Liver (tissue), 9 donors: ENCODE results near the gene PCDH9. TPM values are rescaled to one million over a fixed set of nuclear protein-coding genes. Genes with fewer than 3 reads are reported as not detected.

Experiments
- DNase-seq: peaks from one replicate; pipeline ENCODE4 v3.0.0-alpha.2; 2017; ENCODE audit warnings: low spot score
- H3K27ac ChIP-seq, 2 donors: one replicate each; pipeline ENCODE4 v1.7.0; 2013; ENCODE audit warnings: inconsistent platforms in 2 of 2, low read length in 2 of 2, control low read depth in 1 of 2, low read depth in 1 of 2, mild to moderate bottlenecking in 1 of 2
- H3K27me3 ChIP-seq, 4 donors: one replicate each; pipeline versions ENCODE4 v1.6.1 to v1.7.0; 2013; ENCODE audit warnings: low read length in 3 of 4, inconsistent platforms in 1 of 4, mild to moderate bottlenecking in 1 of 4, moderate library complexity in 1 of 4; ENCODE audit not compliant: control insufficient read depth in 4 of 4, insufficient read depth in 4 of 4
- H3K36me3 ChIP-seq, 4 donors: one replicate each; pipeline versions ENCODE4 v1.6.1 to v1.7.0; 2013; ENCODE audit warnings: low read length in 3 of 4, mild to moderate bottlenecking in 3 of 4, low read depth in 1 of 4, moderate library complexity in 1 of 4; ENCODE audit not compliant: control insufficient read depth in 4 of 4, insufficient read depth in 3 of 4
- H3K4me1 ChIP-seq, 4 donors: one replicate each; pipeline versions ENCODE4 v1.6.1 to v1.7.0; 2013; ENCODE audit warnings: low read length in 3 of 4, mild to moderate bottlenecking in 3 of 4, moderate library complexity in 1 of 4; ENCODE audit not compliant: control insufficient read depth in 4 of 4, insufficient read depth in 4 of 4
- H3K4me3 ChIP-seq, 3 donors: one replicate each; pipeline versions ENCODE4 v1.6.1 to v1.7.0; 2013; ENCODE audit warnings: low read length in 3 of 3, control low read depth in 1 of 3, low read depth in 1 of 3, mild to moderate bottlenecking in 1 of 3
- H3K9ac ChIP-seq, 2 donors: one replicate each; pipeline ENCODE4 v1.7.0; 2013; ENCODE audit warnings: low read length in 2 of 2, mild to moderate bottlenecking in 2 of 2, moderate library complexity in 2 of 2, control low read depth in 1 of 2, low read depth in 1 of 2
- H3K9me3 ChIP-seq, 4 donors: one replicate each; pipeline versions ENCODE4 v1.6.1 to v1.7.0; 2013; ENCODE audit warnings: low read length in 3 of 4; ENCODE audit not compliant: control insufficient read depth in 4 of 4
- FOXA1 ChIP-seq: IDR thresholded peaks from 2 replicates; pipeline ENCODE4 v1.6.1; 2016; ENCODE audit warnings: antibody characterized with exemption
- FOXA2 ChIP-seq: IDR thresholded peaks from 2 replicates; pipeline ENCODE4 v1.6.1; 2016; ENCODE audit warnings: antibody characterized with exemption
- GABPA ChIP-seq, 2 donors: IDR thresholded peaks in 1 of 2; conservative IDR thresholded peaks in 1 of 2; 2 replicates each; pipeline ENCODE4 v1.6.1; 2016; ENCODE audit warnings: antibody characterized with exemption in 2 of 2, mild to moderate bottlenecking in 1 of 2, moderate library complexity in 1 of 2
- HNF4A ChIP-seq, 2 donors: conservative IDR thresholded peaks; 2 replicates each; pipeline ENCODE4 v1.6.1; 2016; ENCODE audit warnings: antibody characterized with exemption in 2 of 2, mild to moderate bottlenecking in 2 of 2
- HNF4G ChIP-seq: IDR thresholded peaks from 2 replicates; pipeline ENCODE4 v1.6.1; 2016; ENCODE audit warnings: antibody characterized with exemption
- JUND ChIP-seq, 2 donors: IDR thresholded peaks; 2 replicates each; pipeline ENCODE4 v1.6.1; 2016; ENCODE audit warnings: antibody characterized with exemption in 2 of 2
- NR2F2 ChIP-seq: IDR thresholded peaks from 2 replicates; pipeline ENCODE4 v1.6.1; 2016; ENCODE audit warnings: antibody characterized with exemption
- RAD21 ChIP-seq, 2 donors: IDR thresholded peaks; 2 replicates each; pipeline ENCODE4 v1.6.1; 2016; ENCODE audit warnings: antibody characterized with exemption in 2 of 2, mild to moderate bottlenecking in 2 of 2
- RXRA ChIP-seq, 2 donors: IDR thresholded peaks; 2 replicates each; pipeline ENCODE4 v1.6.1; 2017 to 2018; ENCODE audit warnings: antibody characterized with exemption in 2 of 2, mild to moderate bottlenecking in 1 of 2
- SP1 ChIP-seq: IDR thresholded peaks from 2 replicates; pipeline ENCODE4 v1.6.1; 2018; ENCODE audit warnings: antibody characterized with exemption, mild to moderate bottlenecking
- TAF1 ChIP-seq: conservative IDR thresholded peaks from 2 replicates; pipeline ENCODE4 v1.6.1; 2016; ENCODE audit warnings: antibody characterized with exemption, mild to moderate bottlenecking
- YY1 ChIP-seq: IDR thresholded peaks from 2 replicates; pipeline ENCODE4 v1.6.1; 2016; ENCODE audit warnings: antibody characterized with exemption, mild to moderate bottlenecking
- polyA plus RNA-seq, 2 donors: library from polyadenylated mRNA; stranded (reverse) in 1 of 2; unstranded in 1 of 2; fragments of 200-250 nt in 1 of 2; fragments of >200 nt in 1 of 2; fragmentation: Nextera tagmentation in 1 of 2; extraction: Ambion mirVana in 1 of 2; gene quantifications; one replicate each; pipeline versions ENCODE4 v1.2.1 to v1.2.3, GENCODE V29; 2013 to 2015
- total RNA-seq, 2 donors: library from RNA; depleted of rRNA; stranded (reverse); fragments of >200 nt; gene quantifications; one replicate each; pipeline ENCODE4 v1.2.3, GENCODE V29; 2014
- TF ChIP-seq, protein P1 (sequence below): IDR thresholded peaks from 2 replicates; pipeline ENCODE4 v1.6.1; 2016; ENCODE audit warnings: antibody characterized with exemption
- TF ChIP-seq, protein P2 (sequence below): IDR thresholded peaks from 2 replicates; pipeline ENCODE4 v1.6.1; 2016; ENCODE audit warnings: antibody characterized with exemption
- TF ChIP-seq, protein P3 (sequence below): IDR thresholded peaks from 2 replicates; pipeline ENCODE4 v1.6.1; 2016; ENCODE audit warnings: antibody characterized with exemption
- TF ChIP-seq, protein P4 (sequence below): fragments of 150-350 bp; IDR thresholded peaks from 2 replicates; pipeline ENCODE4 v1.5.1; 2017; ENCODE audit warnings: improper control_type of control experiment, low read depth, low read length; ENCODE audit not compliant: missing input control
- donor health status: healthy.
- donor health status: healthy.
- donor health status: healthy.
- donor health status: healthy.
- donor health status: healthy.

Gene PCDH9
- total and polyA plus RNA-seq, 4 donors, result 0.90 to 4.0 (median 2.2) TPM

DNA sequence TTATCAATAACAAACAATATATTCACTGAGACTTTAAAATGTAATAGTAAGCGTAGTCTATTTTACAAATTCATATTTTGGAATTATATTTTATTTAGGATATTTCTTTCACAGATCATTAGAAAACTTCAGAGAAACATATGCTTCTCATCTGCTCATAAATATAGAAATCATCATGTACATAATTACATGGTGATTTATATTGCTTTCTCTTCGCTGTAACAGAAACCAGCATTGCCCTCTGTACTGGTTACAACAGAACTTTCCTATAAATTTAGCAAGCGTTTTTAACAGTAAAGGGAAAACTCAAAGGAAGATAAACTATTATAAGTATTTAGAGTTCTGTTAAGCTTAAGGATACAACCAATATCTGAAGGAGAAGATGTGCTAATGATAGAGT, 672.8 kb downstream of the PCDH9 start (continued):
- TF ChIP-seq, protein P1, sequence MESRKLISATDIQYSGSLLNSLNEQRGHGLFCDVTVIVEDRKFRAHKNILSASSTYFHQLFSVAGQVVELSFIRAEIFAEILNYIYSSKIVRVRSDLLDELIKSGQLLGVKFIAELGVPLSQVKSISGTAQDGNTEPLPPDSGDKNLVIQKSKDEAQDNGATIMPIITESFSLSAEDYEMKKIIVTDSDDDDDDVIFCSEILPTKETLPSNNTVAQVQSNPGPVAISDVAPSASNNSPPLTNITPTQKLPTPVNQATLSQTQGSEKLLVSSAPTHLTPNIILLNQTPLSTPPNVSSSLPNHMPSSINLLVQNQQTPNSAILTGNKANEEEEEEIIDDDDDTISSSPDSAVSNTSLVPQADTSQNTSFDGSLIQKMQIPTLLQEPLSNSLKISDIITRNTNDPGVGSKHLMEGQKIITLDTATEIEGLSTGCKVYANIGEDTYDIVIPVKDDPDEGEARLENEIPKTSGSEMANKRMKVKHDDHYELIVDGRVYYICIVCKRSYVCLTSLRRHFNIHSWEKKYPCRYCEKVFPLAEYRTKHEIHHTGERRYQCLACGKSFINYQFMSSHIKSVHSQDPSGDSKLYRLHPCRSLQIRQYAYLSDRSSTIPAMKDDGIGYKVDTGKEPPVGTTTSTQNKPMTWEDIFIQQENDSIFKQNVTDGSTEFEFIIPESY, result no peak
- no peak for TF ChIP-seq FOXA1
- no peak for TF ChIP-seq HNF4G
- TF ChIP-seq, protein P2, sequence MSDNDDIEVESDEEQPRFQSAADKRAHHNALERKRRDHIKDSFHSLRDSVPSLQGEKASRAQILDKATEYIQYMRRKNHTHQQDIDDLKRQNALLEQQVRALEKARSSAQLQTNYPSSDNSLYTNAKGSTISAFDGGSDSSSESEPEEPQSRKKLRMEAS, result no peak
- no peak for TF ChIP-seq TAF1
- TF ChIP-seq, protein P3, sequence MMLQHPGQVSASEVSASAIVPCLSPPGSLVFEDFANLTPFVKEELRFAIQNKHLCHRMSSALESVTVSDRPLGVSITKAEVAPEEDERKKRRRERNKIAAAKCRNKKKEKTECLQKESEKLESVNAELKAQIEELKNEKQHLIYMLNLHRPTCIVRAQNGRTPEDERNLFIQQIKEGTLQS, result no peak
- TF ChIP-seq FOXA2, result no peak
- no peak for TF ChIP-seq RXRA (IDR thresholded peaks at IDR 0.05)

DNA sequence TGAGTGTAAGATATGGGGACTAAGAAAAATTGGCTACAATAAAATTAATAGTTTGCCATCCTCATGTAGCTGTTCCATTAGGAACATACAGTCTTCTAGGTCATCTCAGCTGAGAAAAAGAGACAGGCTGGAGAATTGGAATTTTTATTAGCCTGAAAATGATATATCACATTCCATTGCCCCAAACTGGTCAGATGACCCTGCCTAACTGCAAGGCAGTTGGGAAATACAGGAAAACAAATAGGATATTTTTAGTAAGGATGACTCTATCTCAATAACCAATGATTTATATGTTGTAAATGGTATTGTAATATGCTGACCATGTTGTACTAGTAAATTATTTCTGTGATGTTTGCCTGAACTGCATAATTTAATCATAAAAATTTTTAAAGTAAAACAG, 673.8 kb downstream of the PCDH9 start:
- H3K9me3 ChIP-seq, result no peaks in the 10 kb centered on the region
- H3K27ac ChIP-seq, result no peak overlapping the region
- TF ChIP-seq, protein P2, result no peak
- TF ChIP-seq RXRA (IDR thresholded peaks at IDR 0.05), result no peak
- TF ChIP-seq, protein P3, result no peak
- TF ChIP-seq FOXA1, result no peak
- no peak for TF ChIP-seq FOXA2
- TF ChIP-seq SP1, result no peak
- TF ChIP-seq GABPA (IDR thresholded peaks at IDR 0.05 in 1 of 2, conservative IDR thresholded peaks at IDR 0.05 in 1 of 2), result no peak
- TF ChIP-seq NR2F2, result no peak
- TF ChIP-seq, protein P4, sequence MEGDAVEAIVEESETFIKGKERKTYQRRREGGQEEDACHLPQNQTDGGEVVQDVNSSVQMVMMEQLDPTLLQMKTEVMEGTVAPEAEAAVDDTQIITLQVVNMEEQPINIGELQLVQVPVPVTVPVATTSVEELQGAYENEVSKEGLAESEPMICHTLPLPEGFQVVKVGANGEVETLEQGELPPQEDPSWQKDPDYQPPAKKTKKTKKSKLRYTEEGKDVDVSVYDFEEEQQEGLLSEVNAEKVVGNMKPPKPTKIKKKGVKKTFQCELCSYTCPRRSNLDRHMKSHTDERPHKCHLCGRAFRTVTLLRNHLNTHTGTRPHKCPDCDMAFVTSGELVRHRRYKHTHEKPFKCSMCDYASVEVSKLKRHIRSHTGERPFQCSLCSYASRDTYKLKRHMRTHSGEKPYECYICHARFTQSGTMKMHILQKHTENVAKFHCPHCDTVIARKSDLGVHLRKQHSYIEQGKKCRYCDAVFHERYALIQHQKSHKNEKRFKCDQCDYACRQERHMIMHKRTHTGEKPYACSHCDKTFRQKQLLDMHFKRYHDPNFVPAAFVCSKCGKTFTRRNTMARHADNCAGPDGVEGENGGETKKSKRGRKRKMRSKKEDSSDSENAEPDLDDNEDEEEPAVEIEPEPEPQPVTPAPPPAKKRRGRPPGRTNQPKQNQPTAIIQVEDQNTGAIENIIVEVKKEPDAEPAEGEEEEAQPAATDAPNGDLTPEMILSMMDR, result no peak
- no peak for TF ChIP-seq JUND (IDR thresholded peaks at IDR 0.05)
- TF ChIP-seq HNF4A (conservative IDR thresholded peaks at IDR 0.05), result no peak
- no peak for TF ChIP-seq RAD21 (IDR thresholded peaks at IDR 0.05)
- TF ChIP-seq, protein P1, result no peak
- no peak for TF ChIP-seq YY1
- DNase-seq, result no peak
- no peaks in the 10 kb centered on the region for H3K27me3 ChIP-seq
- H3K36me3 ChIP-seq, result no peaks in the 10 kb centered on the region
- no peaks in the 10 kb centered on the region for H3K4me1 ChIP-seq
- H3K4me3 ChIP-seq, result no peak overlapping the region
- no peak overlapping the region for H3K9ac ChIP-seq
